AG20443 (cell line): ENCODE results near the gene SLCO4A1.

ENCODE experiments used
- DNase-seq: peaks from one replicate; pipeline ENCODE4 v3.0.0; 2012; ENCODE audit warnings: low spot score, mixed read lengths

SLCO4A1 gene

DNA sequence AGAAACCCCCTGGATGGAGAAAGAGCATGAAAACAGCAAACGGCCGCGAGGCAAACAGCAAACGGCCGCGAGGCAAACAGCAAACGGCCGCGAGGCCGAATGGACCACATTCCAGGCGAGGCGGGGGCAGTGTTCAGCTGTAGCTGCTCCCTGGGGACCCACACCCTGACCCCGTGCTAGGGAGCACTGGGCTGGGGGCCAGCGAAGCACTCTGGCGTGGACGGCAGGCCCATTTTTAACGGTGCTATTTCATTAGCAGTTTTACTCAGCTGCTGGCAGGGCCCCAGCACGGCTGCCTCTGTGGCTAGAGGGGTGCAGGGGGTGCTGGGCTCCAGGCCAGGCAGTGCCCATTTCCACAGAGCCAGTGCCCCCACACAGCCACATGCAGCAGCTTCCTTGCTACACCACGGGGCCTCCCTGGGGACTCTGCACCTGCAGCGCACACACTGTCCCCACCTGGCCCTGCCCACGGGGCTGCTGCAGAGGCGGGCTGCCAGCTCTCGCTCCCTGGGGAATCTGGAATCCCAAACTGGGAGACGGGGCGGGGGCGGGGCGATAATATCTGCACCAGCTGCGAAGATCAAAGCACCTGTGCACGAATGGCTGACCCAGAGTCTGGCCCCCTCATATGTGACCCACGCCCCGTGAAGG lies 35.6 kb upstream of the SLCO4A1 start:
- no peak for DNase-seq

DNA sequence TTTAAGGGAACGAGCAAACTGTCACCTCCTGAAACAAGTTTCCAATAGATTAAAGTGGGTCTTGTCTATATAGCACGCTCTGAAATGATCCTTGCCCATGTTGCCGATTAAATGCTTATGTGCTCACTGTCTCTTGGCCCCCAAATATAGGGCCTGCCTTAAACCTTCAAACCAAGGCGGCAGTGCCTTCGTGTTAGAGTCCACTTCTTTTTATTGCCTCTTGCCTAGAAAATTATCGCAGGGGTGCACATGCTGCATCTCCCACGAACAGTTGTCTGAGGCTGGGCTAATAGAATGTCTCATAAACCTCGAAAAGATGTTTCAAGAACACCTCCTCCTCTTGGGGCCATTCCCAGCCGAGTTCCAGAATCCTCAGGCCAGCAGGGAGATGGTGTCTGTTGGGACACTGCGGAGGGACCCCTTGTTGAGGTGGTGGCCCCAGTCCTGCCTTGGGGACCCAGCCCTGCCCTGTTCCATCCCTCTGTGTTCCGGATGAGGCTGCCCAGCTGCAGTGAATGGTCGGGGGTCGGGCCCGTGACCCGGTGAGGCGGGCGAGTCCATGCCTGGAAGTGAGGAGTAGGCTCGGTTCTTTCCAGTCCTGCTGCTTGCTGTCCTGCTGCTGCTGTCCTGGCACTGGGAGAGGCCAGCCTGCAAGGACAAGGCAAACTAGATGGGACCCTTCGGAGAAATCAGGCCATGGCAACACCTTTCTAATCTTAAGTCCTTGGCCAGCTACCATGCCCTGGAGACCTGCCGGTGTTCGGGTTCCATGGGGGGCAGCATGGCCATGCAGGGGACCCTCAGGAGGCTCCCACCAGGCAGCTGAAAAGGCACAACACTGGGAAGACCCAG lies 34.7 kb upstream of the SLCO4A1 start:
- no peak for DNase-seq

DNA sequence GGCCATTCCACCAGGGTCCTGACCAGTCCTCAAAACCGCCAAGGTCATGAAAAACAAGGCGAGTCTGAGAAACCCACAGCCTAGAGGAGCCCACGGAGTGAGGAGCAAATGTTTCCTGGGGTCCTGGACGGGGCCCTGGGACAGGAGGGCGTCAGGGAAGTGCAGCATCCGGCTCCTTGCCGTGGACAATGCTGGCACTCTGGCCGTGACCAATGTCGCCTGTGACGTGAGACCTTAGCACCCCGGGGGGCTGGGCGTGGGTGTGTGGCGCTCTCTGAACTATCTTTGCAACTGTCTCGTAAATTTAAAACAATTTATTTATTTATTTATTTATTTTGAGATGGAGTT lies 34.1 kb upstream of the SLCO4A1 start:
- DNase-seq = no peak

DNA sequence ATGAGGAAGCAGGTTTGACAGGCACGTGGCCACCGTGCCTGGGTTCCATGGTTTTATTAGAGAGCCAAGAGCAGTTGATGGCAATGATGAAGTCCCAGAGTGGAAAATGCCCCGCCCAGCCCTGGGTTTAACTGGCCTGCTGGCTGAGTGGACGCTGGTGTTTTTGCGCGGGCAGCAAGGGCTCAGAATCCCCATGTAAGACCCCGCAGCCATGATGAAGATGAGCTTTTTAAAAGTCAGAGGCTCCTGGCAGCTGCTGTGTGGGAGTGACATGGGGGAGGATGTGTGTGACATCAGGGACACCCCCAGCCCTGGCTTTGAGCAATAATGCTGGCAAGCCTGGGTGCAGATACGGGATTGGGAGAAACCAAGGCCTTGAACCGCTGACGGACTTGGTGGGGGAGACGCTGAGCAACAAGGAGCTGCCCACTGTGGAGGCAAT lies 33.0 kb upstream of the SLCO4A1 start:
- DNase-seq = no peak

- no peak for DNase-seq
These were observed 32.2 kb upstream of the SLCO4A1 start for GRCh38 chr20:62609811-62610757.

DNA sequence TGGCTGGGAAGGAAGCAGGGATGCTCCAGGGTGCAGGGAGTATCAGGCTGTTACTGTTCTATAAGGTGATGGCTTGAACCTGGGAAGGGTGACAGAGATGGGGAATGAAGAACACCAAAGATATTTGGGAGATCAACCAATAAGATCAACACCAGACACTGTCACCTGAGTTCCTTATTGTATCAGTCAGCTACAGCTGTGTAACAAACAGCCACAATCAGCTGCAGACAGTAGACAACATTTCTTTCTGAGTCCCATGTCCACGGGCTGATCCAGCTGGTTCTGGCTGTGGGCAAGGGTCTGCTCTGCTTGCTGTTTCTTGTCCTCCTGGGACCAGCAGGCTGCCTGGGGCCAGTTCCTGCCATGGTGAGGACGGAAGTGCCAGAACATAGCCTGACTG lies 31.3 kb upstream of the SLCO4A1 start:
- DNase-seq = no peak

DNA sequence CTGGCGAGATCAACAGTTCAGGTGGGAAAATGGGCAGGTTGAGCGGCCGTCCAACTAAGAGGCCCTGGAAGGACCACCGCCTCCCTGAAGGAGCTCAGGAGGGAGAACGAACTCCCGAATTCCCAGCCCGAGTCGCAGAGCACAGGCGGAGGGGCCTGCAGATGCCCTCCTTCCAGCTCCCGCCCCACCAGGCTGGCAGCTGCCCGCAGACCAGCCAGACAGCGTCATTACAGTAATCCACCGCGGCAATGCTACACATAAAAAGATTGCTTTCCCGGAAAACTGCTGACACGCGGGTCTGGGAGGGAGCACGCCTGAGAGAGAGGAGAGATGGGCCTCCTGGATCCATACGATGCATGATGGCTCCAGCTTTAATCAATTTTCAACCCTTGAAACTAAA lies 30.5 kb upstream of the SLCO4A1 start:
- no peak for DNase-seq

- DNase-seq = no peak
These were observed 28.0 kb upstream of the SLCO4A1 start for GRCh38 chr20:62614085-62614960.

- no peak for DNase-seq
These were observed 27.2 kb upstream of the SLCO4A1 start for GRCh38 chr20:62614961-62615680.

DNA sequence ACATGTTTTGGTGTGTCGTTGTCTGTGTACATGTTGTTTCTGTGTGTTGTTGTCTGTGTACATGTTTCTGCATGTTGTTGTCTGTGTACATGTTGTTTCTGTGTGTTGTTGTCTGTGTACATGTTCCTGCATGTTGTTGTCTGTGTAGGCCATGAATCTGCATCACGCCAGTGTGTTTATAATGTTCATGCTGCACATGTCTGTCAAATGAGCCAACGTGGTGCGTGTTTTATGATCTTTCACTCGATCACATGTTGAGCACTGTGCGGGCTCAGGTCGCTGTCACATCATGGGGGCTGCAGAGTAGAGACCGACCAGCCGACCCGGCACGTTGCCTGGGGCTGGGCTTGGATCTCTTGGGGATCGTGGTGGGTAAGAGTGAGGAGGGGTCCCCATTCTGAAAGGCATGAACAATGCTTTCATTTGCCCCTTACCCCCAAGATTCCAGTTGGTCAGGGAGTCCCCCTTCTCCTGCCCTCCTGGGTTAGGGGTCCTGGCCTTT lies 26.5 kb upstream of the SLCO4A1 start:
- DNase-seq = no peak

DNA sequence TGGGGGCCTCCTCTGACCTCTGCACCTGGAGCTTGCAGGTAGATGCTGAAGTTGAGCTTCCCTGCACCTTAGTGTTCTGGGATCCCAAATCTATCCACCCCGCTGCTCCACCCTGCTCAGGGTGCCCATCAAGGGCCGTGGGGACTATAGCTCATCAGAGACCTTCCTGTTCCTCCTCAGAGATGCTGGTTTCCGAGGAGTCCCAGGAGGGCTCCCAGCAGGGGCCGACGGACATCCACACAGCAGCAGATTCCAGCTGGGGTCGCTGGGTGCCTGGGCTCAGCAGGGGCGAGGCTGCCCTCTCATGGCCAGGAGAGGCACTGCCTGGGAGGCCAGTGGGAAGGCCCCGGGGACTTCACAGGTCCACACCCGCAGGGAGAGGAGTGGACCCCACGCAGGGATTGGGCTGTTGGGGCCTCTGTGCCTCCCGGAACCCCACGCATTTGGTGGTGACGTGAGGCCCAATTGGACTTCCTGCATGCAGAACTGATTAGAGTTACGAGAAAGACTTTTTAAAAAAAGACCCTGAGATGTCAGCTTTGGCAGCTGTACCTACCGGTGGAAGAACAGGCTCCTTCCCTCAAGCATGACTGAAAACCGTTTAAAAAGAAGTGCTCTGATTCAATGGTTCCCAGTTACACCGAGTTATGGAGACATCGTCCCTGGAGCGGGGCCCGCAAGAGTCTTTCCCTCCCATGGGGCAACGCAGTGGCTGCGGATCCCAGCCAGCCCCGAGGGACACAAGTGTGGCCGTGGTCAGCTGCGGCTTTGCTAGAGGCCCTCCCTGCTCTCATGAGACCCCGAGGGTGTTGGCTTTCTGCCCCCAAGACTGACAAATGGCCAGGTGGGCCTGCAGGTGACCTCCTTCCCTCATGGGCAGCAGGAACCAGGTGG lies 25.3 kb upstream of the SLCO4A1 start:
- DNase-seq = peak; percentile 89

DNA sequence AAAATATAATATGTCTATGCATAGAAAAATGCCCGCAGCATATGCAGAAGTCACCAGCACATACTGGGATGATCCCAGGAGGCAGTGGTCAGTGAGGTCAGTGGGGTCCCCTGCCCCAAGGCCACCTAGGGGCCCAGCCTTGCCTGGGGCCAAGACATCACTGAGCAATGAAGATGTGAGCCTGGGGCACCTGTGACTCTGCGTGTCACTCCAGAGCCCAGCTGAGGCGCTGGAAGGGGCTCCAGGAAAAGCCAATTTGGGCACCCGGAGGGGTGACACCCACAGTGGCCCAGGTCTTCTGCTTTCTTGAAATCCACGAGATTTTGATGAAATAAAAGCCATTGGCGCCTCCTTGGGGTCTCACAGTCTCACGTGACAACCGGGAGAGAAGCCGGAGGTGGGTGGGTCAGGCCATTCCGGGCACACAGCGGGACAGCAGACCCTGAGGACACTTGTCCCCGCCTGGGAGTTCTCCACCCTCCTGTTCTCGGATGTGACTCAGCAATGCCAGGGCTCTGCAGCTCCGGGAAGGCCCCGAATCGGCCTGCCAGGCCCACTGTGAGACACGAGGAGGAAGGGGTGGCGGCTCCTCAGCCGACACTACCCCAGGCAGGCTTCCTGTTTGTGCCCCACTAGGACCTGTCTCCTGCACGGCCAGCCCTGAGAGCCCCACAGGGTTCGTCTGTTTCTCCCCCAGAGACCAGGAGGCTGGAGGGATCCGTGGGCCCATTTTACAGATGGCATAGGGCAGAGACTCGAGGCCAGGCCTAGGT lies 24.4 kb upstream of the SLCO4A1 start:
- DNase-seq = no peak

DNA sequence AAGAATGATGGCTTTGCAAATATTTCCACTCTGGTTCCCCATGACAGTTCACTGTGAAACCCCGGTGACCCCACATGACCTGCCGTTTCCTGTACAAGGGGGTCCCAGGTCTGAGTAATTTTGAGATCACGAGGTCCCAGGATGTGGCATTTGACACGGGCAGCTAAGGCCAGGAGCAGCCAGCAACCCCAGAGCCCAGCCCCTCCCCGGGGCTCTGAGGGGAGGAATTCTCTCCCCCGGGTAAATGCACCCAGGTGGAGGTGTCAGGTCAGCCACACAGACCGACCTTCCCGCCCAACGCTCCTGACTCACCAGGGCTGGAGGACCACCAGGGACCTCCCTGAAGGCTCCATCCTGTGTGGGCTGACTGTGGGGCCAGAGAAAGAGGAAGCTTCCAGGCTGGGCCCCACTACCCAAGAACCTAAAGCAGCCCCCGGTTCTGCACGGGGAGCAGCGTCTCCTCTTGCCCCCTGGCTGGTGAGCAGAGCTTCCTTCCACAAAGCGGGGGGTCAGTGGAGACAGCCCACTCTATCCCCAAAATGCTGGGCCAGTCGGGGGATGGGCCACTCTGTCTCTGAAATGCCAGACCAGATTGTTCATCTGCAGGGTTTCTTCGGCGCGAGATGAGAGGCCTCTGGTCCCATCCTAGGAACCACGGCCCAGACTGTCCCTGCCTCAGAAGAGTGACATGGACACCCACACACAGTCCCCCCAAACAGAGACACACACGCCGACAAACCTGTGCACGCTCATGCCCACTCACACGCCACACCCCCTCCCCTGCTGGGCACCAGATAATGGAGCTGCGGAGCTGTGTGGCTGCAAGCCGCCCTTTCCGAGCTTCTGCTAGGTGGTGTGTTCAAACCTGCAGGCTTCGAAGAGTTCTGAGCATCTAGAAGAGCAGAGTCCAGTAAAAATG lies 23.4 kb upstream of the SLCO4A1 start:
- no peak for DNase-seq

GRCh38 chr20:62620625-62621024 lies 21.7 kb upstream of the SLCO4A1 start:
- no peak for DNase-seq

DNA sequence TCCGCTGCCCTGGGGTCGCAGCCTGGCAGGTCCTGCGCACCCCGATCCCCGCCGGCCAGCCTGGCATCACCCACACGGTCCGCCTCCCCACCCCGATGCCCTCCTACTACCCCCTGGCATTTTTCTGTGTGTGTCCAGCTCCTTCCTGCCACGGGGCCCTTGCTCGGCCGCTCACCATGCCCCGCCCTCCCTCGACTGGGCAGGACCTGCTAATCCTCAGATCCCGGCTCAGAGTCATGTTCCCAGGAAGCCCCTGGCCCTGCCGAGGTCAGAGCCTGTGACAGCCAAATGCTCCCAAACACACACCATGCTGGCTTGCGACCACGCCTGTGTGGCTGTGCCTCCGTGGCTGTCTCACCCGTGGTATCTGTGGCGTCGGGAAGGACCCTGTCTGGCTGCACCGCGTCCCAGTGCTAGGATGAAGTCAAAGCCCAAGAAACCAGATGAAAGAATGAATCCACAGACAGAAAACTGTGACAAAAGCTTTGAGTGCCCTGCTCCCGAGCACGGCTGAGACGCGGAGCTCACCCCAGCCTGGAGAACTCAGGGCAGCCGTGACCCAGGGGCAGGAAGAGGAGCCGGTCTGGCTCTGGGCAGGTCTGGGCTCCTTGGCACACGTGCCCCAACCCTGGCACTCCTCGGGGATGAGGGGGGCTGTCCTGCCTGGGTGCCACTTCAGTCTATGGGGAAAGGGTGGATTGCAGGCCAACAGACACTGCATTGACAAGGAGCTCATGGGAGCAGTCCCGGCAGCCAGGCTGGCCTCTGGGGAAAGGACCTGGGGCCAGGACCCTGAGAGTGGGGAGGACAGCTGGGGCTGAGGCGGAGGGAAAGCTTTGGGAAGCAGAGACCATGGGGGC lies 20.8 kb upstream of the SLCO4A1 start:
- DNase-seq = no peak

GRCh38 chr20:62622178-62622876 lies 20.0 kb upstream of the SLCO4A1 start:
- DNase-seq = no peak
